HG03354 (cell line): Measurements from ENCODE around the gene SRPK2.
"Not testable (repeated sequence)": the region's sequence is repeated elsewhere in the genome, so short reads cannot be mapped to it uniquely, and the experiment has no call there.

Experiments
- ATAC-seq: cut with Tn5 transposase; IDR thresholded peaks from one replicate; pipeline ENCODE4 v1.9.1; 2021; ENCODE audit warnings: mild to moderate bottlenecking; ENCODE audit not compliant: unreplicated experiment, poor library complexity, severe bottlenecking

Gene SRPK2

GRCh38 chr7:105244594-105244993 lies 144.1 kb downstream of the SRPK2 start:
- no peak for ATAC-seq

GRCh38 chr7:105241198-105241597 lies 147.5 kb downstream of the SRPK2 start:
- no peak for ATAC-seq

GRCh38 chr7:105238198-105238765 lies 150.4 kb downstream of the SRPK2 start:
- no peak for ATAC-seq

GRCh38 chr7:105234886-105235285 lies 153.8 kb downstream of the SRPK2 start:
- ATAC-seq = no peak

GRCh38 chr7:105232829-105233291 lies 155.9 kb downstream of the SRPK2 start:
- not testable (repeated sequence) for ATAC-seq

GRCh38 chr7:105230486-105230885 lies 158.2 kb downstream of the SRPK2 start:
- no peak for ATAC-seq

- no peak for ATAC-seq
These were observed 159.1 kb downstream of the SRPK2 start for GRCh38 chr7:105229641-105230040.

GRCh38 chr7:105228555-105228954 lies 160.2 kb downstream of the SRPK2 start:
- ATAC-seq = no peak

GRCh38 chr7:105227391-105227790 lies 161.3 kb downstream of the SRPK2 start:
- ATAC-seq = no peak

GRCh38 chr7:105224884-105225651 lies 163.7 kb downstream of the SRPK2 start:
- peak; percentile 98 for ATAC-seq

GRCh38 chr7:105222953-105223352 lies 165.8 kb downstream of the SRPK2 start:
- no peak for ATAC-seq

GRCh38 chr7:105219771-105220160 lies 169.0 kb downstream of the SRPK2 start:
- ATAC-seq = no peak

- no peak for ATAC-seq
These were observed 169.6 kb downstream of the SRPK2 start for GRCh38 chr7:105218939-105219770.

GRCh38 chr7:105218215-105218614 lies 170.5 kb downstream of the SRPK2 start:
- no peak for ATAC-seq

- no peak for ATAC-seq
These were observed 171.9 kb downstream of the SRPK2 start for GRCh38 chr7:105216786-105217185.

- ATAC-seq = no peak
These were observed 172.9 kb downstream of the SRPK2 start for GRCh38 chr7:105215821-105216220.

GRCh38 chr7:105215182-105215581 lies 173.5 kb downstream of the SRPK2 start:
- no peak for ATAC-seq

- ATAC-seq = no peak
These were observed 175.1 kb downstream of the SRPK2 start for GRCh38 chr7:105213611-105214010.

- no peak for ATAC-seq
These were observed 176.5 kb downstream of the SRPK2 start for GRCh38 chr7:105212212-105212611.

- ATAC-seq = peak; percentile 94
These were observed 178.0 kb downstream of the SRPK2 start for GRCh38 chr7:105210721-105211205.
